MM.1S (cell line): ENCODE measurements around the gene FYB1.

Experiments
- CTCF ChIP-seq: fragments of 300-600 bp; sonication (generic); IDR thresholded peaks from 2 replicates; pipeline ENCODE4 v1.5.1; 2016; ENCODE audit warnings: antibody characterized with exemption, low read length, mixed read lengths
- EZH2 ChIP-seq: fragments of 300-600 bp; sonication (generic); optimal IDR thresholded peaks from 2 replicates; pipeline ENCODE3; 2017; ENCODE audit warnings: low read depth, mild to moderate bottlenecking, antibody characterized with exemption, low read length, mixed read lengths

- TF ChIP-seq CTCF, result no peak
- TF ChIP-seq EZH2, result no peak
Measured at GRCh38 chr5:39194466-39195136, 24.8 kb downstream of the FYB1 start.
